HG03432 (cell line): ENCODE results near the gene GABRQ.

Source experiments
- ATAC-seq: cut with Tn5 transposase; IDR thresholded peaks from one replicate; pipeline ENCODE4 v1.9.1; 2021; ENCODE audit warnings: mild to moderate bottlenecking, moderate library complexity; ENCODE audit not compliant: unreplicated experiment

GABRQ gene

DNA sequence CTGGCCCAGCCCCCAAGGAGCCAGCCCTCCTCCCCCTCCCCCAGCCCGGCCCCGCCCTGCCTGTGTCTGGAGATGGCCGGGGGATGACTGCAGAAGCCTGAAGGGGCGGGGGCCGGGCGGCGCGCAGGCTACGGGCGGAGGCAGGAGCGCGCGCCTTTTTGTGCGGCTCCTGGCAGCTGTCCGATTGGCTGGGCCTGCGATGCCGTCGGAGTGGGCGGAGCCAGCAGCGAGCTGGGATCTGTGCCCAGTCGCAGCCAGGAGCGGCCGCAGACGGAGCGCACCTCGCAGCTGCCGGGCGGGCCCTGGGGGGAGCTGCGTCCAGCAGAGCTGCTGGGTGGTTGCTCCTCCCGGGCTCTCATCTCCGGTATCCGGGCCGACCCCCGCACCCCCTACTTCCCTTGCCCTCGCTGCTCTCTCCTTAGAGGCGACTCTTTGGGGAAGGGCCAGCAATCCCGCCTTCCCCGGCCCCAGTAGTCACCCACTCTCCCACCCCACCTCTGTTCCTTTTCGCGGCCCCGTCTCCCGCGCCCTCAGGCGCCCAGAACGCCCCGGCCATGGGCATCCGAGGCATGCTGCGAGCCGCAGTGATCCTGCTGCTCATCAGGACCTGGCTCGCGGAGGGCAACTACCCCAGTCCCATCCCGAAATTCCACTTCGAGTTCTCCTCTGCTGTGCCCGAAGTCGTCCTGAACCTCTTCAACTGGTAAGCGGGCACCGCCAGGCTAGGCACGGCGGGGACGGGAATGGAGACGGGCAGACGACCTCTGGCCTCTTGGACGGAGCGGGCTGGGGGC, at the start of gene GABRQ:
Gene GABRQ, plus strand, starts transcription at position 247 of the 794 bp plus-strand sequence. Its CDS starts 308 bp downstream, at position 555.
- no peak for ATAC-seq

DNA sequence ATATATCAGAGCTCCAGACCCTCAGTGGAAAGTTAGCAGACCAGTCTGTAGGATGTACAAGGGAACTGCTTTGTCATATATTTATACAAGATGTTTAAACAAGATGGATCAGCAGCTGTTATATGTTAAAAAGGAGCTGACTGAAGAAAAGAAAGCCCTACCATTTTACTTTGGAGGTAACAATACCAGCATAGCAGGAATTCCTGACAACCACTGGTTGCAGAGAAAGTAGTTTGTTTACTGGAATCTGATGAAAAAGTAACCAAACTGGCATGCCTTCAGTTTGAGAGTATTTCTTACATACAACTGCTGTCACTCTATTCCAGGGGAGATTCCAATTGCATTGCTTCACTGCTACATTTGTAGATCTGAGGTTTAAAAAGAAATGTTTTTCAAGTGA, 49.5 kb upstream of the GABRQ start:
- no peak for ATAC-seq

DNA sequence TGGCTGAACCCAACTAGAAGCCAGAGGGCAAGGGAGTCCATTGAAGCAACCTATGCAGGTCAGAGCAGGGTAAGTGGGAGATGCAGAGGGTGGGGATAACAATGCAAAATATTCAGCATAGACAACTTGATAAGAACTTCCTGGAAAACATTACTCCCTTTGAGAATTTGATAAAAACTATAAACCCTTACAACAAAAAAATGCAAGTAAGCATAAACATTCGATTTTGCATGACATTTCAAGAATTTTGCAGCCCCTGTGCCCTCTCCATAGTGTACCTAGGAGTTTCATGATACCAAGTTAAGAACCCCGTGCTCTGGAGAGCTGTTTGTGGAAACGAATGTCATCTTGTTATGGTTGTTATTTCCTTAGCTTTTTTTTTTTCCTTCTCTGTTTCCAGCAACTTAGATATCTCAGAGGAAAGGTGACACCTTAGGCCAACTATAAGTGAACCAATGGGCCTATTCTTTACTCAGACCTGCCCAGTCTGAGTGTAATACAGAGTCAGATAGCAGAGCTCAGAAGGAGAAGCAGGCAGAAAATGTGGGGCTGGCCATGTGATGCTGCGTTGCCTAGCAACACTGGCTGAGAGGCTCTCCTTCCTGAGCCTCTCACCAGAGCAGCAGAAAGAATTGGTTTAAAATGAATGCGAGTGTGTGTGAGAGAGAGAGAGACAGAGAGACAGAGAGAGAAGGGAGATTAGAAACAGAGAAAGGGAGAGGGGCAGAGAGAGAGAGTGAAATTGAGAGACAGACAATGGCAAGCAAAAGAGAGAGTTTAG, 36.7 kb upstream of the GABRQ start:
- no peak for ATAC-seq

DNA sequence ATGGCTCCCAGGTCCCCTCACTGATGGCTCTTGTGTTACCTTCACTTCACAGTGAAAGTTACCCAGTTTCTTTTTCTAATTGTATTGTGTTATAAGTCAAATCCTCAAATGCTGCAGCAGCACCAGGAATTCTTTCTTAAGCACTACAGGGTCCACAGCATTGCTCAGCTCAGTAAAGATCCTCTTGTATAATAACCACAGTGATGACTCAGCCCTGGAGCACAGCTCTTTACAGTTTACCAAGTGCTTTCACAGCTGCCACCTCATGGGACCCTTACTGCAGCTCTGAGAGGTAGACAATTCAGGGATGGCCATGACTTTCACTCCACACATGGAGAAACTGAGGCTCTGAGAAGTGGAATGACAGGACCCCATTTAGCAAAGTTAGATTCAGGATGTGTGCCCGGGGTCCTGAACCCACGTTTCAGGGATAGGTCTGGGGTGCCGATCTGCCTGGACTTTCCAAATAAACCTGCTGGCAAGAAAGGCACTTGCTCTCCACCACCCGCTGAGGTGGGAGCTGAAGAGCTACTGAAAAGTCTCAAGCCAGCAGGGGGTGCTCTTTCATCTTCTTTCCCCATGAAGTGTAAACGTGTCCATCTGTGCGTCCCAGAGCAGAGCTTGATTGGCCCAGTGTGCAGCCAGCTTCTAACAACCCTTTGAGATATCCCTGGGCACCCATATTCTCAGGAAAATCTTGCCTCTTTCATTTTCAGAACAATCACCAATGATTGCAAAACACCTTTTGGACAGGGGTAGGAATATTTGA, 35.7 kb upstream of the GABRQ start:
- ATAC-seq = no peak

DNA sequence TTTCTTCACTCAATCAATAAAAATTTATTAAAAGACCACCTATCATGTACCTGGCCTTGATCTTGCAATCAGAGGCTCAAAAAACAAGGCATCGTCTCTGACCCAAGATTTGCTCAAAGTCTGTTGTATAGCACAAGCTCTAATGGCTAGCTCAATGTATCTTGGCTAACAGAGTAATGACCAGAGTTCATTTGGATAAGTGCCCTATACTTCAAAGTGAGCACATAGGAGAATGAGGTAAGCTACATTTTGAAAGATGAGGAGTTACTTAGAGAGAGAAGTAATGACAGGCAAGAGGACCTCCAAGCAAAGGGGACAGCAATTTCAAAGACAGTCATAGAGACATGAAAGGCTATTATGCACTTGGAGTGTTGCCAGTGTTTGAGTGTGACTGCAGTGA, 22.9 kb upstream of the GABRQ start:
- no peak for ATAC-seq

- ATAC-seq = no peak
Measured at GRCh38 chrX:152619897-152620296, 17.8 kb upstream of the GABRQ start.

DNA sequence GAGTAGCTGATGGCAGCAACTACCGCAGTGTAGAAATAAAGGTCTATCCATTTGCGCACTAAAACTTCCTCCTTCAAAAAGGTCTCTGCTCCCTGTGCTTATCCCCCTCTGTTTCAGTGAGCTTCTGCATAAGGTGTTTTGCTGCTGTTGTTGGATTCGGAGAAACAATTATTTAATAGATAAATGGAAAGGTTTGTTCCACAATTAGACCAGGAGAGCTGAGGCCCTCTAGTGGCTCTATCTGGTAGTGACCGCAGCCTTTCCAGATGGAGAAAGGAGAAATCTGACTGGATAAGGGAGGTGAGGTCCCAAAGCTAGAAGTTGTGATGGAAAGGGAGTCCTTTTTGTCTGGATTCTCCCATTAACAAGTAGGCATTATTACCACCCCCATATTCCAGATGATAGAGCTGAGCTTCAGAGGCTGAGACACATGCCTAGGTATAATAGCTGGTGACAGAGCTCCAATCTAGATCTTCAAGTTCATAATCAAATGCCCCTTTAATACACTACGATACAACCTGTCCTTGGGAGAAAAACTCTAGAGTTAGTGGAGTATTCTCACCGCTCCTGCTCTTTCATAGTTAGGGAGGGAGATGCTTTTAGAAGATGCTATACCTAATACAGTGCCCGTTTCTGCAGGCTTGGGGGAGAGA, 5.1 kb upstream of the GABRQ start:
- ATAC-seq = no peak

DNA sequence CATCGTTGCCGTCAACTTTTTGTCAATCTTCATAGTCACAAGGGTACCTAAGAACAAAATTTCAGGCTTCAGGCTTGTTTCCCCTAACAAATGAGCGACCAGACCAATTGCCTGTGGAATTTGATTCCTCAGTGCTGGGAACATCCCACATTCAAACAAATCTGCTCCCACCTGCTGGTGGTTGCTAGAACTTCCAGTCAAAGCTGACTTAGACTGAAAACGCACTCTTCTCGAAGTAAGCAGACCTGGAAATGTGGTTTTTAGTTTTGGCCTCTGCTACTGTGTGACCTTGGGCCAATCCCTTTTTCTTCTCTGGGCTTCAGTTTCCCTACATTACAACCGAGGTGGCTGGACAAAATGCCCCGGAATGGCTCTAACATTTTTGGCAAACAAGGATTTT, 1.8 kb upstream of the GABRQ start:
- ATAC-seq = no peak

GRCh38 chrX:152638443-152638904, 779 bp downstream of the GABRQ start:
- no peak for ATAC-seq

DNA sequence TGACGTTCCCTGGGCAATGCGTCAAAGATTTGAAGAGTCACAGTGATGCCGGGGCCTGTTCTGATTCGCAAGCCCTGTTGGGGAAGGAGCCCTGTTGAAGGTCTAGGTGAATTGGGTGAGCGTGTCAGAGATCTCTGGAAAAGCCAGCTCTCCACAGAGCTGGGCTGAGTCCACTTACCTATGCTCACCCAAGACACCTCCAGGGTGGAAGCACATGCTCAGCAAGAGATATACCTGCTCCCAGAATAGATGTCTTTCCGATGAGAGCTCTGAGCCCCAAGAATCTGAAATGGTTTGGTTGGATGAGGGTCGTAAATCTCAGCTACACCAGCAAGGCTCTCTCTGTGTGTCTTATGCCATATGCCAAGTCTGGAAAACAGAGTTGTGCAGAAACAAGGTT, 1.7 kb downstream of the GABRQ start:
- ATAC-seq = no peak

DNA sequence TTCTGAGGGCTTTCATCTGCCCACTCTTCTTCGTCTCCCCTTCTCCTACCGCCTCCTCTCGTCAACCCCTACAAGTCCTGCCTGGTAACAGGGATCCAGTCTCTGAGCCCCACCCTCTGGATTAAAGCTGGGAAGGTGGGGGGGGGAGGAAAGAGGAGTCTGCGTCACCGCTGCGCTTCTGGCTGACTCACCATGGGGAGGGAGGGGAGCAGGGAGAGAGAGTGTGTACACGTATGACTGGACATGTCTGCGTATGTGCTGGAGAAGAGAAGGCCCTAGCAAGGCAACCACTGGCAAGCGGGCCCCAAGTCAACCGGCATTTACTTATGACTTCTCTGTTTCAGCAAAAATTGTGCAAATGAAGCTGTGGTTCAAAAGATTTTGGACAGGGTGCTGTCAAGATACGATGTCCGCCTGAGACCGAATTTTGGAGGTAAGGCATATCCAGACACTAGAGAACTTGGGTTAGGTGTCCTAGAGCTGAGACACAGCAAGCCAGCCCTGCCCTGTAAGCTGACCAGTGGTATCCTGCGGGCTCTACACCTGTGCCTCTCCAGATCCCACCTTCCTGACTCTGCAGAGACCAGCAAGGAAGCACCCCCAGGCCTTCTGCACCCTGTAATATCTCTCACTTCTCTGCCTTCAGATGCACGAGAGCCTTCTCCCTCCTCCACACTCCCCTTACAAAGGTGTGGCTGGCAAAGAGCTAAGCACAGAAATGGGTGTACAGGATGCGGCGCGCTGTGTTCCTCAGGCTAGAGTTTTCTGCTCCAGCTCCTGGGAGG, 2.5 kb downstream of the GABRQ start:
- no peak for ATAC-seq

DNA sequence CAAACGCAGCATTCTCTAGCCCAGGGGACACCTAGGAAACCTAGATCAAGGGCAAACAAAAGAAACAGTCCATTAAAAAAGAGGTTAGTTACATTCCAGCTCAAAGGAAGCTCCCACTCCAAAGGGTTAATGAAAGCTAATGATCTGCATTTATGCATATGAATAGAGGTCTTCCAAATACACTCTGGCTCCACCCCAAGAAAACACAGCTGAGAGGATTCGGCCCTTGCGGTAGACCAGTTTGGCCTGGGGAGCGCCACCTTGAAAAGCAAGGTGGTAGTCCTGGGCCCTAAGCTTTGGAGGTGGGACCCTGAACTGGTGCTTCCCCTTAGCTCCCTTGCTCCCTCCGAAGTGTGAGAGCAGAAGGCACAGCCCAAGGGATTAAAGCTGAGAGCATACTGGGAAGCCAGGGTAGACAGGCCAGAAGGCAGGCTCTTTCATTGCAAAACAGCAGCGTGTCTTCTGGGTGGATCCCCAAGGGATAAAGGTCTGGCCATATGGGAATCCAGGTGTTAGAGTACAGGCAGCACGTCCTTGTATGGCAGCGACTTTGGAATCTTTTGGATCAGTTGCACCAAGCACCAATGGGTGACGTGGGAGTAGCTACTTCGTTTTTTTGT, 3.7 kb downstream of the GABRQ start:
- ATAC-seq = no peak

- no peak for ATAC-seq
Measured at GRCh38 chrX:152641996-152642395, 4.3 kb downstream of the GABRQ start.

GRCh38 chrX:152642931-152643564, 5.4 kb downstream of the GABRQ start:
- ATAC-seq = no peak

DNA sequence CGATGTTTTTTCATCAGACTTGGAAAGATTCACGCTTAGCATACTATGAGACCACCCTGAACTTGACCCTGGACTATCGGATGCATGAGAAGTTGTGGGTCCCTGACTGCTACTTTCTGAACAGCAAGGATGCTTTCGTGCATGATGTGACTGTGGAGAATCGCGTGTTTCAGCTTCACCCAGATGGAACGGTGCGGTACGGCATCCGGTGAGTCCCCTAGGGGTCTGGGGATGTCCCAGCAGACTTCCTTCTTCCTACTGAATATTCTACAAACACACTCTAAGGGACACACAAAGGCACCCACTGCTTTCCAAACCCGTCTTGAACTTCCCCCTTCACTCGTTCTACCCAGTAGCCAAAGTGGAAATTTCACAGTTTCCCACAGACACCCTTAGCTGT, 9.3 kb downstream of the GABRQ start:
- no peak for ATAC-seq

DNA sequence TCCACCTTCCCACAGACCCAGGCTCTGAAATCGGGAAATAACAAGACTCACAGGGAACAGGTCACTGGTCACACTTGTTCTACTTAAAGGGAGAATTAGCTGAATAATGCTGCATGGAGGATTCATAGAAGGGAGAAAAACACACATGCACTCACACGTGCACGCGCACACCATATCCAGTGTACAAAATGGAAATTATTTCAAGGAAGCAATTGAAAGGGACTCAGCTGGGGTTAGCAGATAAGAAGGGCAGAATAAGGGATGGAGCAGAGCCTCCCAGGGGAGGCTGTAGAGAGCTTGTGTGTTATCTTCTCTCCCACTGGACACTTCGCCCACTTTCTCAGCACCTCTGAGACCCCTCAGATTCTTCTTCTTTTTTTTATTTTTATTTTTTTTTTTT, 10.3 kb downstream of the GABRQ start:
- no peak for ATAC-seq

DNA sequence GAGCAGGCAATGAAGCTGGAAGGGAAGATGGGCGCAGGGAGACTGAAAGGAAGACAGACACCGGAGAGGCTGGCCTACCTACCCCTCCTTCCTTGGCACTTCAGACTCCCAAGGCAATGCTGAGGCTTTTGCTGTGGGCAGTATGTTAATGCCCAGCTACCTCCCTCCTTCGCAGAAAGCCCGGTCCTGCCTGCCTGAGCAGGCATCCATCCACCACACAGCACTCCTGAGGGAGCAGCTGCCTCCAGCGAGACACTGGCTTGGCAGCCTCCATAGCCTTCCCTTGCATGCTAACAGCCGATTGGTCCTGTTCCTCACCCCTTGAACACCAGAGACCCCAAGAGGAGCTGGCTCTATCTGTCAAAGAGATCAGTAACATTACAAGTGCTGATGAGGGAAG, 14.4 kb downstream of the GABRQ start:
- no peak for ATAC-seq

DNA sequence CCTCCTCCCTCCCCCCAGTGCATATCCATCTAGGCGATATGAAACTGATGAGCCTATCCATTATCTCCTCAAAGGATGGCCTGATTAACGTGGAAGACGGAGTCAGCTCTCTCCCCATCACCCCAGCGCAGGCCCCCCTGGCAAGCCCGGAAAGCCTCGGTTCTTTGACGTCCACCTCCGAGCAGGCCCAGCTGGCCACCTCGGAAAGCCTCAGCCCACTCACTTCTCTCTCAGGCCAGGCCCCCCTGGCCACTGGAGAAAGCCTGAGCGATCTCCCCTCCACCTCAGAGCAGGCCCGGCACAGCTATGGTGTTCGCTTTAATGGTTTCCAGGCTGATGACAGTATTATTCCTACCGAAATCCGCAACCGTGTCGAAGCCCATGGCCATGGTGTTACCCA, 14.8 kb downstream of the GABRQ start:
- ATAC-seq = no peak

GRCh38 chrX:152656087-152656486, 18.4 kb downstream of the GABRQ start:
- ATAC-seq = no peak
